Gastrocnemius medialis (tissue), 4 donors: ENCODE measurements around the gene WBP2NL. TPM values are rescaled to one million over a fixed set of nuclear protein-coding genes. Genes with fewer than 3 reads are reported as not detected.
"Not testable (repeated sequence)": the region's sequence is repeated elsewhere in the genome, so short reads cannot be mapped to it uniquely, and the experiment has no call there.

Experiments used
- ATAC-seq, 2 donors: fragments of 150-250 bp; one replicate each; pipeline ENCODE4 v1.9.1; 2016
- DNase-seq, 2 donors: peaks; one replicate each; pipeline ENCODE4 v3.0.0-alpha.2; 2019
- H3K27ac ChIP-seq, 4 donors: fragments of 200-600 bp; sonication (generic); 1 replicate in 1 of 4; 2 replicates in 3 of 4; pipeline ENCODE4 v1.5.1; 2016 to 2018; ENCODE audit warnings: mild to moderate bottlenecking in 2 of 4, moderate library complexity in 1 of 4
- H3K27me3 ChIP-seq, 3 donors: fragments of 200-600 bp; sonication (generic) in 2 of 3; 1 replicate in 1 of 3; 2 replicates in 2 of 3; pipeline versions ENCODE4 v1.5.1 to v1.6.0; 2016 to 2019; ENCODE audit warnings: mild to moderate bottlenecking in 1 of 3, moderate library complexity in 1 of 3
- H3K36me3 ChIP-seq, 2 donors: fragments of 200-600 bp; sonication (generic) in 1 of 2; one replicate each; pipeline ENCODE4 v1.5.1; 2017 to 2018
- H3K4me1 ChIP-seq, 2 donors: fragments of 200-600 bp; sonication (generic) in 1 of 2; one replicate each; pipeline ENCODE4 v1.5.1; 2016 to 2017; ENCODE audit warnings: mild to moderate bottlenecking in 2 of 2
- H3K4me3 ChIP-seq, 4 donors: fragments of 200-600 bp; sonication (generic) in 3 of 4; 1 replicate in 1 of 4; 2 replicates in 3 of 4; pipeline ENCODE4 v1.5.1; 2016 to 2019; ENCODE audit warnings: mild to moderate bottlenecking in 2 of 4
- H3K9me3 ChIP-seq, 3 donors: fragments of 200-600 bp; sonication (generic) in 2 of 3; 1 replicate in 1 of 3; 2 replicates in 2 of 3; pipeline ENCODE4 v1.5.1; 2016 to 2019
- POLR2A ChIP-seq, 2 donors: fragments of 450-650 bp; IDR thresholded peaks; one replicate each; pipeline ENCODE4 v1.6.1; 2017; ENCODE audit warnings: antibody characterized with exemption in 2 of 2, mild to moderate bottlenecking in 2 of 2, moderate library complexity in 2 of 2
- in situ Hi-C, 4 donors: fragments of 200-750 bp; cut with MboI; loops; one replicate each; pipeline versions ENCODE4 v1.15.0 to v1.8.0; 2017; ENCODE audit warnings: low sequenced_read_pairs in 4 of 4
- intact Hi-C: fragments of 100-400 bp; cut with DNase I; formaldehyde crosslinking; loops from one replicate; pipeline ENCODE4 v1.15.1; 2023; ENCODE audit warnings: low total_unique reads
- total RNA-seq, 4 donors: library from RNA; depleted of rRNA; stranded (reverse); fragments of >200 nt; gene quantifications; one replicate each; pipeline versions ENCODE4 v1.1.0 to v1.2.3, GENCODE V29; 2016
- TF ChIP-seq, protein P1 (sequence below), 5 experiments: fragments of 450-650 bp in 3 of 5; fragments of 200-600 bp in 2 of 5; sonication (generic) in 2 of 5; IDR thresholded peaks in 4 of 5; conservative IDR thresholded peaks in 1 of 5; 1 replicate in 4 of 5; 2 replicates in 1 of 5; pipeline ENCODE4 v1.5.1; 2016 to 2019; ENCODE audit warnings: antibody characterized with exemption in 5 of 5, mild to moderate bottlenecking in 3 of 5, moderate library complexity in 3 of 5

Gene WBP2NL, protein sequence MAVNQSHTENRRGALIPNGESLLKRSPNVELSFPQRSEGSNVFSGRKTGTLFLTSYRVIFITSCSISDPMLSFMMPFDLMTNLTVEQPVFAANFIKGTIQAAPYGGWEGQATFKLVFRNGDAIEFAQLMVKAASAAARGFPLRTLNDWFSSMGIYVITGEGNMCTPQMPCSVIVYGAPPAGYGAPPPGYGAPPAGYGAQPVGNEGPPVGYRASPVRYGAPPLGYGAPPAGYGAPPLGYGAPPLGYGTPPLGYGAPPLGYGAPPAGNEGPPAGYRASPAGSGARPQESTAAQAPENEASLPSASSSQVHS
- total RNA-seq: under 1 TPM in 3 of 4 donors, not detected in 1; 0.27 to 0.59 (median 0.31) TPM

DNA sequence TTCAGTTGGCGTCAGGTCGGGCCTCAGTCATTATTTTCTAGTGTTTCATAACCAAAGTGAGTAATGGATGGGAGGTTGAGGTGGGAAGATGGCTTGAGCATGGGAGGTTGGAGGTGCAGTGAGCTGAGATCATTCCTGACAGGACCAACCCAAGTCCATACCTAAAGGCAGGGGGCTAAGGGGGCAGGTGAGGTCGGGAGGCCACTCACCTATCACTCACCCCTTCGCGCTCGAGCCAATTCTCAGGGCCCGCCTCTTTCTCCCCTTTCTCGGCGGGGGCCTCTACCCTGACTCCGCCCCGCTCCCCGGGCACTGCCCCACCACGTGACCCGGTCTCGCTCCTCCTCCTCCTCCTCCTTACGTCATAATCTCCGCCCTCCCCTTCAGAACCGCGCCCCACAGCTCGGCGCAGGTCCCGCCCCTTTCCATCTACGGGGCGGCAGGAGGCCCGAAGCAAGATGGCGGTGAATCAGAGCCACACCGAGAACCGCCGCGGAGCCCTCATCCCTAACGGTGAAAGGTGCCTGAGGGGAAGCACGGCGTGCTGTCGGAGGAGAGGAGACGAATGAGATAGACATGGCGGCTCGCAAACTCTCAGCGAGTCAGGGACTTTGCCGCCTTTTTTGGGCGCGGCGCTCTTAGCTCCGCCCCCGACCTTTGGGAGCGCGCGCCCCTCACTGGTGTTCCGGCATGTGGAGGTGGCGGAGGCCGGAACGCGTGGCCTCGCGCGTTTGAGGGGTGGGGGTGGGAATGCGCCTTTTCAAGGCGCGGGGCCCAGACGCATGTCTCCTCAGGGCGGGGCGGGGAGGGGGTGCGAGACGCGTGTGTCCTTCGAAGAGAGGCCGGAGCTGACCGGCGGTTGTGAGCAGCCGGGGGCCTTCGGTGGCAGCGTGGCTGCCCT, at the start of gene WBP2NL:
Gene WBP2NL (plus strand): TSS at position 428 of the 901 bp plus-strand sequence. CDS start 31 bp downstream, at position 459.
- ATAC-seq (peak; percentile 77 to 86), DNase-seq (peak; percentile 59 to 70)
- intact Hi-C loops (no loop called here), in situ Hi-C loops (no loop called here)
- H3K27ac ChIP-seq: peak within 1 kb of the TSS; percentile 45 to 59 (median 55)
- peaks cover 0 to 6% (median 5%) of the 10 kb centered on the region in 3 donors for H3K27me3 ChIP-seq
- TF ChIP-seq, protein P1, sequence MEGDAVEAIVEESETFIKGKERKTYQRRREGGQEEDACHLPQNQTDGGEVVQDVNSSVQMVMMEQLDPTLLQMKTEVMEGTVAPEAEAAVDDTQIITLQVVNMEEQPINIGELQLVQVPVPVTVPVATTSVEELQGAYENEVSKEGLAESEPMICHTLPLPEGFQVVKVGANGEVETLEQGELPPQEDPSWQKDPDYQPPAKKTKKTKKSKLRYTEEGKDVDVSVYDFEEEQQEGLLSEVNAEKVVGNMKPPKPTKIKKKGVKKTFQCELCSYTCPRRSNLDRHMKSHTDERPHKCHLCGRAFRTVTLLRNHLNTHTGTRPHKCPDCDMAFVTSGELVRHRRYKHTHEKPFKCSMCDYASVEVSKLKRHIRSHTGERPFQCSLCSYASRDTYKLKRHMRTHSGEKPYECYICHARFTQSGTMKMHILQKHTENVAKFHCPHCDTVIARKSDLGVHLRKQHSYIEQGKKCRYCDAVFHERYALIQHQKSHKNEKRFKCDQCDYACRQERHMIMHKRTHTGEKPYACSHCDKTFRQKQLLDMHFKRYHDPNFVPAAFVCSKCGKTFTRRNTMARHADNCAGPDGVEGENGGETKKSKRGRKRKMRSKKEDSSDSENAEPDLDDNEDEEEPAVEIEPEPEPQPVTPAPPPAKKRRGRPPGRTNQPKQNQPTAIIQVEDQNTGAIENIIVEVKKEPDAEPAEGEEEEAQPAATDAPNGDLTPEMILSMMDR (IDR thresholded peaks at IDR 0.05 in 4 of 5, conservative IDR thresholded peaks at IDR 0.05 in 1 of 5): no peak
- peak in 1 of 2 donors; percentile 23 for TF ChIP-seq POLR2A (IDR thresholded peaks at IDR 0.05)
- no peaks in the 10 kb centered on the region for H3K4me1 ChIP-seq
- no peaks in the 10 kb centered on the region for H3K9me3 ChIP-seq
- H3K36me3 ChIP-seq: no peaks in the 10 kb centered on the region
- H3K4me3 ChIP-seq: peak within 1 kb of the TSS; percentile 46 to 66 (median 57)

DNA sequence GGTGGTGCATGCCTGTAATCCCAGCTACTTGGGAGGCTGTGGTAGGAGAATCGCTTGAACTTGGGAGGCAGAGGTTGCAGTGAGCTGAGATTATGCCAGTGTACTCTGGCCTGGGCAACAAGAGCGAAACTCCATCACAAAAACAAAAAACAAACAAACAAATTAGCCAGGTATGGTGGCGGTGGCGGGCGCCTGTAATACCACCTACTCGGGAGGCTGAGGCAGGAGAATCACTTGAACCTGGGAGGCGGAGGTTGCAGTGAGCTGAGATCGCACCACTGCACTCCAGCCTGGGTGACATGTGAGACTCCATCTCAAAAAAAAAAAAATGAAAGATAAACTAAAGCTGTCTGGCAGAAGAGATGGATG, 49.7 kb upstream of the WBP2NL start:
- intact Hi-C loops, H3K36me3 ChIP-seq, H3K9me3 ChIP-seq, ATAC-seq, H3K27ac ChIP-seq, H3K4me1 ChIP-seq, H3K27me3 ChIP-seq, DNase-seq, H3K4me3 ChIP-seq: not testable (repeated sequence)
- in situ Hi-C loops: loop anchor here in 2 of 4 donors (10.0 kb wide), 2 partner anchors 124 to 254 kb away; partner anchors contain the start of gene MEI1 (in 1 of the 2)

DNA sequence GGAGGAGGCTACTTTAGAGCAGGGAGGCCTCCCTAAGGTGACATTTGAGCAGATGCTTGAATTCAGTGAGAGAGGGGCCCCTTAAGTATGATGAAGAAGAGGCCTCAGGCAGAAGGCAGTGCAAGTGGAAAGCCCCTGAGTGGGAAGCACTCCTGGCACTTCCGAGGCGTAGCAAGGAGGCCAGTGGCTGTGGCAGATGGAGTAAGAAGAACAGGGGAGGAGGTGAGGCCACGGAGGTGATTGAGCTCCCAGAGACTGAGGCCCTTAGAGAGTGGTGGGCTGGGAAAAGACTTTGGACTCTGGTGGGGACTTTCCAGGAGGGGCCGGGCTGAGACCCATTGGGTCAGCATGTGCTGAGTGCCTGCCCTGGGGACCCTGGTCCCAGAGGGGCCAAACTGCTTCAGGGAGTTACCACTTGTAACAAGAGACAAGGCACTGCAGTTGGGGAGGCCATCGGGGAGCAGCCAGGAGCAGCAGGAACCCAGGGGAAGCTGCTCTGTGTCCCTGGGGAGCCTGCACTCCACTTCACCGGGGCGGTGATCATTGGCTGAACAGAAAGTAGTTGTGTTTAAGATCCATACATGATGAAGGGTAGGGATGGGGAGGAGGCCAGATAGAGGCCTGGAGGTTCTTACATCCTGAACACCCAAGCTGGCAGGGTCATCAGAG, 49.2 kb upstream of the WBP2NL start:
- no peak overlapping the region for H3K4me3 ChIP-seq
- ATAC-seq (no peak), DNase-seq (no peak)
- in situ Hi-C loops: loop anchor here in 2 of 4 donors (10.0 kb wide), 2 partner anchors 125 to 255 kb away; partner anchors contain the start of gene MEI1 (in 1 of the 2)
- no peaks in the 10 kb centered on the region for H3K9me3 ChIP-seq
- H3K4me1 ChIP-seq: peaks cover 0 to 8% of the 10 kb centered on the region in 2 donors
- no peaks in the 10 kb centered on the region for H3K36me3 ChIP-seq
- H3K27me3 ChIP-seq: peaks cover 0 to 5% (median 0%) of the 10 kb centered on the region in 3 donors
- intact Hi-C loops: no loop called here
- H3K27ac ChIP-seq: no peak overlapping the region
- TF ChIP-seq, protein P1 (IDR thresholded peaks at IDR 0.05 in 4 of 5, conservative IDR thresholded peaks at IDR 0.05 in 1 of 5): no peak
- no peak for TF ChIP-seq POLR2A (IDR thresholded peaks at IDR 0.05)

DNA sequence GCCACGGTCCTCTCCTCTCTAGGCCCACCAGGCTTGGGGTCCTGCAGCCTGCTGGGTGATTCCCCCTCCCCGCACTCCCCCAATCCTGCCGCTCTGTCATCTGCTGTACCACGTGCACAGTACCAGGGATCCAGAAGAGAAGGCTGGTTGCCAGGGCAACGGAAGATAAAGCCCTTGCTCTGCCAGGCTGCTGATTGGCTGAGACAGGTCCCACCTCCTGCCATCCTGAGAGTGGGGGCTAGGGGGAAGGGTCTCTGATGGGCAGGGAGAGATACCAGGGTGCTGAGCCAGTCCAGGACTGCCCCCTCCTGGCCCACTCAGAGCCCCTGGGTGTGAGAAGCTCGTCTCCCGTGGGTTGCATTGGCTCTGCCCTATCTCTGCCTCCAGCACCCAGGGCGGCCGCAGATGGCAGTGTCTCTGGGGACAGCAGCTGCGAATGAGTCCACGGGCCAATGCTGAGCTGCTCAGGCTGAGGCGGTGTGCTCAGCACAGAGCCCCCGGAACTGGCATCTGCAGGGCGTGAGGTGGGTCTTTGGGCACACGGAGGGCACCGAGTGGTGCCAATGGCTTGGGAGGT, 46.6 kb upstream of the WBP2NL start, which contains the start of gene SMIM45:
Gene SMIM45 (plus strand): TSS at position 253 of the 577 bp plus-strand sequence.
- H3K9me3 ChIP-seq: no peaks in the 10 kb centered on the region
- DNase-seq (no peak), ATAC-seq (no peak)
- H3K27ac ChIP-seq: no peak within 1 kb of the TSS
- in situ Hi-C loops (loop anchor here in 2 of 4 donors (25.0 kb wide), 1 partner anchor 485 kb away; the partner anchor contains the start of gene NFAM1 (in 2 of the 2)), intact Hi-C loops (no loop called here)
- H3K4me1 ChIP-seq: no peaks in the 10 kb centered on the region
- no peaks in the 10 kb centered on the region for H3K36me3 ChIP-seq
- H3K27me3 ChIP-seq: peaks cover 0 to 5% (median 0%) of the 10 kb centered on the region in 3 donors
- TF ChIP-seq POLR2A (IDR thresholded peaks at IDR 0.05): no peak
- TF ChIP-seq, protein P1 (IDR thresholded peaks at IDR 0.05 in 4 of 5, conservative IDR thresholded peaks at IDR 0.05 in 1 of 5): no peak
- no peak within 1 kb of the TSS for H3K4me3 ChIP-seq
